Activated T-cell treated with anti-CD3 and anti-CD28 coated beads, Interleukin-2, amount 50 U/mL, for 4 hours (primary cell): ENCODE data around the gene SHANK2. TPM values are rescaled to one million over a fixed set of nuclear protein-coding genes. Genes with fewer than 3 reads are reported as not detected.

Experiments
- ATAC-seq, 2 donors: fragments of 200-7000 bp; cut with Tn5 transposase; one replicate each; pipeline ENCODE4 v1.10.0; 2021
- DNase-seq: peaks from one replicate; pipeline ENCODE4 v3.0.0-alpha.2; 2020
- H3K27me3 Mint-ChIP-seq: one replicate; pipeline ENCODE4 v1.8.0; 2021; ENCODE audit warnings: low read depth, mixed read lengths
- H3K36me3 Mint-ChIP-seq: one replicate; pipeline ENCODE4 v1.8.0; 2022; ENCODE audit warnings: mixed read lengths; ENCODE audit not compliant: insufficient read depth
- H3K4me1 Mint-ChIP-seq: one replicate; pipeline ENCODE4 v1.8.0; 2021; ENCODE audit warnings: low read depth, mixed read lengths
- H3K4me3 Mint-ChIP-seq: one replicate; pipeline ENCODE4 v1.8.0; 2021; ENCODE audit warnings: mild to moderate bottlenecking, moderate library complexity, mixed read lengths
- H3K9me3 Mint-ChIP-seq: one replicate; pipeline ENCODE4 v1.8.0; 2021; ENCODE audit warnings: mixed read lengths
- total RNA-seq, 3 donors: library from RNA; stranded (reverse); gene quantifications; one replicate each; pipeline ENCODE4 v1.2.1, GENCODE V29; 2021

The SHANK2 gene
- total RNA-seq, 3 donors from 2014 or later, result 0.11 to 0.48 (median 0.38) TPM

DNA sequence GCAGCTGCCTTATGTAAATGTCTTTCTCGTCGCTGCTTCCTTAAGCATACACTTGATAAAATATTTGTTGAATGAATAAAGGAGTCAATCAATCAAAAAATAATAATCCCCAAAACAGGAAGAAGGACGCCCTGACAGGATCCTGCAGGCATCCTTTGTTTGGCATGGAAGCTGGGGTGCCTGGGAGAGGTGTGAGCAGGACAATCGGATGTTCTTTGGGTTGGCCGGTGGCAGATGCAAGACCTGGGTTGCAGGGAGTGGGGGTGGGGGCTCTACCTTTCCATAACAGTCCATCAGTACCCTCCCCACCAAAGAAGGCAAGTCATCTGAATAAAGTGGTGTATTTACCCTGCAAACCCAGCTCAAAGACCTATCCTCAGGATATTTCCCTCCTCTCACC is 1.4 kb upstream of the SHANK2 start:
- ATAC-seq (no peak), DNase-seq (no peak)
- Mint-ChIP-seq H3K27me3 (peaks cover 52% of the 10 kb centered on the region), H3K36me3 (no peaks in the 10 kb centered on the region), H3K4me1 (peaks cover 5% of the 10 kb centered on the region), H3K4me3 (no peak overlapping the region), H3K9me3 (peaks cover 7% of the 10 kb centered on the region)

DNA sequence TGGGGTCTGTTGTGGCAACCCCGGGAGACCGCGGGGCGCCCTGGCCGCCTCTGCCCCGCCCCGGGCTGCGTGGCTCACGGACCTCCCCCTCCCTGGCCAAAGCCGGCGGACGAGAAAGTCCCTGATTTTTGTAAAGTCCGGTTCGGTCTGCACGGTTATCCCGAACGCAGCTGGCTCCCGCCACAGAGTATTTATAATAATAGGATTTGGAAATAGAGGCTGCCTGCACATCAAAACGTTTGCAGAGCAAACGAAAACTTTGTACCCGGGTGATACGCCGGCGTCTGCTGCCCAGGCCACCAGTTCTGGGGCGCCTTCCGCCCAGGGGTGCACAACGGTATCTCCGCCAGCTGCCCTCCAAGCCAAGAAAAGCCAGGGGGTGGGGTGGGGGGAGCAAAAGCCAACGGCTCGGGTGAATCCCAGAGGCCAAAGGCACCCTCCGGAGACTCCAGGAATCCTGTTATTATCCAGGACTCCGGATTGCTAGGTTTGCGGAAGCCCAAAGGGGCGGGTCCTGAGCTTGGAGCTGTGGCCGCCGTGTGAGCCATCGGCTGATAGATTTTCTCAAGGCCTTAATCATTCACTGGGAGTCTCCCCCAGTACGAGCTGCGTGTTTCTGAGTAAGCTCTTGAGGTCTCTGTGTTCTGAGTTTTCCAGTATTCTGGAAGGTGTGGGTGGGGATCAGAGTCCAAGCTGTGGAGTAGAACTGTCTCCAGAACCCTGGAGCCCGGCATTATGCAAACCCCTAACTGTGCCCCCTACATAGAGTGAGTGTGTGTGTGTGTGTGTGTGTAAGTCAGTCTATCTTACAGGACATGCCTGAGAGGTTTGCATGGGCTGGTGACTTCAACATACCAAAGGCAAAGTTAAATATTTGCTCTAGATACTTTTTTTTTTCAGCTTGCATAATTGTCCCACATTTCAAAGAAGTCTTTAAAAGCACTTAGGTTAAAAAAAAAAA is 673 bp upstream of the SHANK2 start:
- H3K27me3 Mint-ChIP-seq, result peaks cover 58% of the 10 kb centered on the region
- H3K4me3 Mint-ChIP-seq, result no peak overlapping the region
- peaks cover 5% of the 10 kb centered on the region for H3K4me1 Mint-ChIP-seq
- H3K9me3 Mint-ChIP-seq, result peaks cover under 1% of the 10 kb centered on the region
- ATAC-seq, result no peak
- DNase-seq, result no peak
- no peaks in the 10 kb centered on the region for H3K36me3 Mint-ChIP-seq

DNA sequence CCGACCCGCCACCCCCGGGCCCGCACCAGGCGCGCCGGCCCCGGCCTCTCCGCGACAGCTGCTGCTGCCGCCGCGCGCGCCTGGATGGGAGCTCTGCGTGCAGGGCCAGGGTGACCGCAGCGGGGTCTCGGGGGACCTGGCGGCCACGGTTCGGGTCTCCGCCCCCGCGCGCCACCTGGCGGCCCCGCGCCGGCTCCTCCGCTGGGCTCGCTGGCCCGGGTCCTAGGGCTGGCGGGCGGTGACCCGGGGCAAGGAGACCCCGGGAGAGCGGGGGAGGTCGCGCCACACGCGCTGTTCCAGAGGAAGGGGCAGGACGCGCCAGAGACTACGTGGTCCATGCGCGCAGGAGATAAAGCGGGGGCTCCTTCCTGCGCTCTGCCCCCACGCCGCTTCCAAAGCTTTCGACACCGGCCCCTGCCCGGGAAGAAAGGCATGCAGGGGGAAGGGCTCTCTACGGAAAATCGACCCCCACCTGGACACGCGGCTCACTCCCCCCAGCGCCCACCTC is 562 bp downstream of the SHANK2 start:
- no peaks in the 10 kb centered on the region for H3K36me3 Mint-ChIP-seq
- H3K4me3 Mint-ChIP-seq, result no peak overlapping the region
- DNase-seq (no peak), ATAC-seq (no peak)
- peaks cover 5% of the 10 kb centered on the region for H3K4me1 Mint-ChIP-seq
- peaks cover 58% of the 10 kb centered on the region for H3K27me3 Mint-ChIP-seq
- H3K9me3 Mint-ChIP-seq, result no peaks in the 10 kb centered on the region

GRCh38 chr11:71251151-71251721 is 1.1 kb downstream of the SHANK2 start:
- DNase-seq, result no peak
- Mint-ChIP-seq H3K36me3 (no peaks in the 10 kb centered on the region), H3K4me3 (no peak overlapping the region), H3K27me3 (peaks cover 58% of the 10 kb centered on the region), H3K4me1 (peaks cover 5% of the 10 kb centered on the region), H3K9me3 (no peaks in the 10 kb centered on the region)
- ATAC-seq, result no peak

- Mint-ChIP-seq H3K27me3 (peaks cover 57% of the 10 kb centered on the region), H3K4me1 (peaks cover 5% of the 10 kb centered on the region), H3K4me3 (no peak overlapping the region), H3K9me3 (no peaks in the 10 kb centered on the region), H3K36me3 (no peaks in the 10 kb centered on the region)
- DNase-seq (no peak), ATAC-seq (no peak)
Observed at GRCh38 chr11:71250523-71251150, 1.7 kb downstream of the SHANK2 start.

- H3K4me1 Mint-ChIP-seq, result peaks cover 5% of the 10 kb centered on the region
- H3K9me3 Mint-ChIP-seq, result no peaks in the 10 kb centered on the region
- no peak for DNase-seq
- ATAC-seq, result no peak
- H3K4me3 Mint-ChIP-seq, result no peak overlapping the region
- H3K27me3 Mint-ChIP-seq, result peaks cover 45% of the 10 kb centered on the region
- H3K36me3 Mint-ChIP-seq, result no peaks in the 10 kb centered on the region
Observed at GRCh38 chr11:71249301-71249700, 3.1 kb downstream of the SHANK2 start.

- DNase-seq, result no peak
- Mint-ChIP-seq H3K9me3 (no peaks in the 10 kb centered on the region), H3K27me3 (peaks cover 39% of the 10 kb centered on the region), H3K4me3 (no peak overlapping the region), H3K36me3 (no peaks in the 10 kb centered on the region), H3K4me1 (peaks cover 5% of the 10 kb centered on the region)
- ATAC-seq, result no peak
Observed at GRCh38 chr11:71248656-71249055, 3.7 kb downstream of the SHANK2 start.

- Mint-ChIP-seq H3K27me3 (peaks cover 34% of the 10 kb centered on the region), H3K4me3 (no peak overlapping the region), H3K36me3 (no peaks in the 10 kb centered on the region), H3K4me1 (peaks cover 5% of the 10 kb centered on the region), H3K9me3 (no peaks in the 10 kb centered on the region)
- ATAC-seq, result no peak
- no peak for DNase-seq
Observed at GRCh38 chr11:71248251-71248570, 4.2 kb downstream of the SHANK2 start.

DNA sequence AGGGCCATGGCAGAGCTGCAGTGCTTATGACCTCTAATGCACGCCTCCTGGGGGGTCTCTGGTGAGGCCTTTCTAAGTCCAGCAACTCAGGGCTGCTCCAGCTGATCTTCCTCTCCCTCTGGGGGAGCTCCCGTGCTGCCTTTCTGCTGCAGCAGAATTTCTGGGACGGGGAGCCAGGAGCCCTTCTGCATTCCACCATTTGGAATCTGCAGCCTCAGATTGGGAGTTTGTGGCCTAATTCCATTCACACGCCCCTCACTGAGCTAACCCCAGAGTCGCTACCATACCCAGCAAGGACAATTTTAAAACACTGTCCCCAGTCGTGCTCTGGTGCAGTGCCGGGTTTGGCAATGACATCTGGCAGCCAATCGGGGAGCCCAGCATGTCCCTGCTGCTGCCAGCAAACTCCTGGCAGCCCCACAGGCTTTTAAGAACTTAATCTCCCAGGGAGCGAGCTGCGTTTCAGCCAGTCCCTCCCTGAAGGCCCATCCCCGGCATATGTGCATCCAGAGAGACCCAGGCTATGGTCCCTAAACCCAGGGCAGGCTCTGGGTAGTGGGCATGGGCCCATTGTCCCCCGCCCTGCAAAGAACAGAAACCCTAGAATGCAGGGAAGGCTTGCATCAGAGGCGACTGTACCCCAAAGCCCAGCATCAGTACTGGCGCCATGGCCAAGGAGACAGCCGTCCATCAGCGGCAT is 4.7 kb downstream of the SHANK2 start:
- H3K4me3 Mint-ChIP-seq, result no peak overlapping the region
- no peak for DNase-seq

DNA sequence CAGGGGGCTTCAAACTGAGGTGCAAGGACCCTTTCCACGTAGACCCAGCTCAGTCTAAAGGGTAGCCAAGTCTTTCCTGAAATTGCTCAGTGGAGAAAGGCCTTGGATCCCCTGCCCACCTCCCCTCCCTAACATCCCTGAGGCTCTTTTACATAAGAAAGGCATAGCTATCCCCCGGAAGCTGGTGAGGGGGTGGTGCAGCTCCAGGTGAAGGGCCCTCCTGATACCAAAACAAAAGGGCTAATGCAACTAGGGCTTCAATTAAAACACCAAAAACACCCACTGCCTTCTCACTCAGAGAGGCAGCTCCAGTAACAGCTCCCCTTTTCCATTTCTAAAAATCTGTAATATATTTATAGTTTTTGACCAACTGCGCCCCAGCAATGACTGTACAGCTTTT is 5.8 kb downstream of the SHANK2 start:
- ATAC-seq (no peak), DNase-seq (no peak)
- H3K9me3 Mint-ChIP-seq, result no peaks in the 10 kb centered on the region
- no peaks in the 10 kb centered on the region for H3K36me3 Mint-ChIP-seq
- peaks cover 5% of the 10 kb centered on the region for H3K4me1 Mint-ChIP-seq
- peaks cover 33% of the 10 kb centered on the region for H3K27me3 Mint-ChIP-seq
- H3K4me3 Mint-ChIP-seq, result no peak overlapping the region

More for the DNA sequence above, 4.7 kb downstream of the SHANK2 start:
- H3K4me1 Mint-ChIP-seq, result peaks cover 5% of the 10 kb centered on the region
- no peak for ATAC-seq
- no peaks in the 10 kb centered on the region for H3K9me3 Mint-ChIP-seq
- H3K27me3 Mint-ChIP-seq, result peaks cover 31% of the 10 kb centered on the region
- no peaks in the 10 kb centered on the region for H3K36me3 Mint-ChIP-seq

DNA sequence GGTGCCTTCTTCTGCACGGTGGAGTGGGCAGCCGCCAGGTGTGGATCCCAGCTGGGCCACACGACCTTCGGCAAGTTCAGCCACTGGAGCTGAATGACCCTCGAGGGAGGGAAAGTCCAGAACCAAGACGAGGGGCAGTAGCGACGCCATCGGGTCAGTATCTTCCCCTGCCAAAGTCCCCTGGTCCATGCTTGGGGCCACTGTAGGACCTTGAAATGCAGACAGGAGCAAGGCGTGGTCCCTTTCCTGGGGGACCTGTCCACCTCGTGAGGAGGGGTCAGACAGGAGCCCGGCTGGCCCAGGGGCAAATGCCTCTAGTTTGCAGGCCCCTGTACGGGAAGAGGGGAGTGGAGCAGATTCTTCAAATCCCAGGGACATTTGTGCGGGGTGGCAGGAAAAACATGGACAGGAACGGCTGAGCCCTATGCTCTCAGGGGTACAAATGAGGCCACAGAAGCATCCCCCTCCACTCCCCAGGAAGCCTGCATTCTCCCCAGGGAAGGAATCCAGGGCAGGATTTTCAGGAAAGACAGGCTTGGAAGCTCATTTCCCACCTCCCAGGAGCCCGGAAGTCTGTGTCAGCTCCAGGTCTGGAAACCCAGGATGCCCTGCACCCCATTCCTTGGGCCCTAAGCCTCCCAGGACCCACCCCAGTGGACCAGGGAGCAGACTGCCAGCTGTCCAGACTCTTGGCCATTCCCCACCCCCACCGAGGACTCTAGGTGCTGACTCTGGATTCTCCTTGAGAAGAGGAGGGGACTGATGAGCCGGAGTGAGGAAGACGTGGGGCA is 6.6 kb downstream of the SHANK2 start:
- ATAC-seq, result no peak
- peaks cover 3% of the 10 kb centered on the region for H3K4me1 Mint-ChIP-seq
- H3K27me3 Mint-ChIP-seq, result peaks cover 34% of the 10 kb centered on the region
- no peaks in the 10 kb centered on the region for H3K36me3 Mint-ChIP-seq
- H3K4me3 Mint-ChIP-seq, result no peak overlapping the region
- no peaks in the 10 kb centered on the region for H3K9me3 Mint-ChIP-seq
- DNase-seq, result no peak

GRCh38 chr11:71244116-71244810 is 8.1 kb downstream of the SHANK2 start:
- ATAC-seq, result no peak
- DNase-seq, result no peak

DNA sequence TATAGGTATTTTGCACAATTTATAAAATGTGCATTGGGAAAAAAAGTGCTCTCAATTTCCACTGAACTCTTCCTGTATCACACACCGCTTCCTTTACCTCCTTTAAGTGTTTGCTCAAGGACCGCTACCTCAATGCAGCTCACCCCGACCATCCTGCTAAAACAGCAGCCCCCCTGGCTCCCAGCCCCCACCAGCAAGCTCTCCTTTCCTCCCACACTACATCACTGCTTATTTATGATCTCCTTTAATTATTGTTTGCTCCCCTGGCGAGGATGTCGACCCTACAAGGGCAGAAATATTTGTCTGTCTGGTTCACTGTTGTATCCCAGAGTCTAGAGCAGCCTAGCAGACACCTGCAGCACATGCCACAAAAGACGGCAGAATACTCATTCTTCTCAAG is 10.0 kb downstream of the SHANK2 start:
- ATAC-seq (no peak), DNase-seq (no peak)
- Mint-ChIP-seq H3K36me3 (no peaks in the 10 kb centered on the region), H3K9me3 (no peaks in the 10 kb centered on the region), H3K27me3 (peaks cover 20% of the 10 kb centered on the region), H3K4me1 (no peaks in the 10 kb centered on the region), H3K4me3 (no peak overlapping the region)

More at GRCh38 chr11:71244116-71244810, 8.1 kb downstream of the SHANK2 start:
- Mint-ChIP-seq H3K4me3 (no peak overlapping the region), H3K4me1 (no peaks in the 10 kb centered on the region), H3K27me3 (peaks cover 22% of the 10 kb centered on the region), H3K9me3 (no peaks in the 10 kb centered on the region), H3K36me3 (no peaks in the 10 kb centered on the region)
